KMS-11 (cell line): ENCODE data around the gene RABEP1.

Experiments
- H2AFZ ChIP-seq: fragments of 200-600 bp; sonication (generic); 2 replicates; pipeline ENCODE4 v1.6.1; 2016; ENCODE audit warnings: antibody characterized with exemption, mixed run types, low read depth
- H3K27ac ChIP-seq: fragments of 200-600 bp; sonication (generic); 2 replicates; pipeline ENCODE4 v1.6.1; 2016; ENCODE audit warnings: mild to moderate bottlenecking, mixed run types
- H3K27me3 ChIP-seq: fragments of 200-600 bp; sonication (generic); 2 replicates; pipeline ENCODE4 v1.6.1; 2017; ENCODE audit warnings: mild to moderate bottlenecking, low read depth, mixed run types, moderate library complexity; ENCODE audit not compliant: insufficient read depth
- H3K36me3 ChIP-seq: fragments of 200-600 bp; sonication (generic); 2 replicates; pipeline ENCODE4 v1.6.1; 2017; ENCODE audit warnings: mild to moderate bottlenecking, mixed run types; ENCODE audit not compliant: insufficient read depth
- H3K4me1 ChIP-seq: fragments of 200-600 bp; sonication (generic); 2 replicates; pipeline ENCODE4 v1.6.1; 2016; ENCODE audit warnings: mild to moderate bottlenecking, low read depth, mixed run types; ENCODE audit not compliant: poor library complexity, severe bottlenecking
- H3K4me2 ChIP-seq: fragments of 200-600 bp; sonication (generic); 2 replicates; pipeline ENCODE4 v1.7.0; 2016; ENCODE audit warnings: mild to moderate bottlenecking, mixed run types
- H3K4me3 ChIP-seq: fragments of 200-600 bp; sonication (generic); IDR thresholded peaks from 2 replicates; pipeline ENCODE4 v1.6.1; 2017; ENCODE audit warnings: low read depth, low read length, mixed read lengths; ENCODE audit not compliant: insufficient read depth
- H3K79me2 ChIP-seq: fragments of 200-600 bp; sonication (generic); 2 replicates; pipeline ENCODE4 v1.6.1; 2016; ENCODE audit warnings: low read depth, mixed run types; ENCODE audit not compliant: insufficient read depth
- H3K9ac ChIP-seq: fragments of 200-600 bp; sonication (generic); 2 replicates; pipeline ENCODE4 v1.6.1; 2016; ENCODE audit warnings: mild to moderate bottlenecking, mixed run types
- H4K20me1 ChIP-seq: fragments of 200-600 bp; sonication (generic); 2 replicates; pipeline ENCODE4 v1.6.1; 2016; ENCODE audit warnings: mild to moderate bottlenecking, mixed run types; ENCODE audit not compliant: insufficient read depth
- CTCF ChIP-seq: fragments of 200-600 bp; sonication (generic); conservative IDR thresholded peaks from 2 replicates; pipeline ENCODE4 v1.6.1; 2017; ENCODE audit warnings: low read depth, mild to moderate bottlenecking, antibody characterized with exemption, low read length, moderate library complexity, mixed read lengths

The RABEP1 gene

GRCh38 chr17:5257124-5257523 lies 25.0 kb upstream of the RABEP1 start:
- no peak overlapping the region for H2AFZ ChIP-seq
- H3K27ac ChIP-seq, result no peak overlapping the region
- no peak overlapping the region for H3K4me2 ChIP-seq
- H4K20me1 ChIP-seq, result no peaks in the 10 kb centered on the region
- H3K9ac ChIP-seq, result no peak overlapping the region
- H3K4me1 ChIP-seq, result no peaks in the 10 kb centered on the region
- no peak overlapping the region for H3K4me3 ChIP-seq
- H3K27me3 ChIP-seq, result no peaks in the 10 kb centered on the region
- no peaks in the 10 kb centered on the region for H3K36me3 ChIP-seq
- H3K79me2 ChIP-seq, result no peaks in the 10 kb centered on the region
- no peak for TF ChIP-seq CTCF

GRCh38 chr17:5260542-5260941 lies 21.5 kb upstream of the RABEP1 start:
- no peak overlapping the region for H3K9ac ChIP-seq
- H4K20me1 ChIP-seq, result no peaks in the 10 kb centered on the region
- no peak overlapping the region for H3K4me2 ChIP-seq
- H3K27ac ChIP-seq, result no peak overlapping the region
- no peaks in the 10 kb centered on the region for H3K36me3 ChIP-seq
- no peak overlapping the region for H2AFZ ChIP-seq
- no peaks in the 10 kb centered on the region for H3K27me3 ChIP-seq
- H3K79me2 ChIP-seq, result no peaks in the 10 kb centered on the region
- no peak for TF ChIP-seq CTCF
- no peak overlapping the region for H3K4me3 ChIP-seq
- H3K4me1 ChIP-seq, result no peaks in the 10 kb centered on the region

GRCh38 chr17:5262416-5262991 lies 19.6 kb upstream of the RABEP1 start:
- Histone ChIP-seq H3K36me3 (no peaks in the 10 kb centered on the region), H3K4me1 (no peaks in the 10 kb centered on the region), H3K27me3 (no peaks in the 10 kb centered on the region), H3K4me2 (no peak overlapping the region), H3K79me2 (no peaks in the 10 kb centered on the region), H3K27ac (no peak overlapping the region), H2AFZ (no peak overlapping the region), H3K4me3 (no peak overlapping the region), H4K20me1 (no peaks in the 10 kb centered on the region), H3K9ac (no peak overlapping the region)
- TF ChIP-seq CTCF, result no peak

- no peak for TF ChIP-seq CTCF
- Histone ChIP-seq H3K4me1 (no peaks in the 10 kb centered on the region), H3K4me3 (no peak overlapping the region), H3K4me2 (no peak overlapping the region), H3K27me3 (no peaks in the 10 kb centered on the region), H2AFZ (no peak overlapping the region), H4K20me1 (no peaks in the 10 kb centered on the region), H3K27ac (no peak overlapping the region), H3K9ac (no peak overlapping the region), H3K36me3 (no peaks in the 10 kb centered on the region), H3K79me2 (no peaks in the 10 kb centered on the region)
Observed at GRCh38 chr17:5263441-5263840, 18.6 kb upstream of the RABEP1 start.
